ENCODE data around the gene PDZRN4.

PDZRN4 gene

GRCh38 chr12:41228066-41228820, 40.1 kb downstream of the PDZRN4 start:
- no peak for TF ChIP-seq CTCF (IDR thresholded peaks at IDR 0.05; ENCODE audit: insufficient read depth, low read depth, low read length, missing control alignments)
- H3K4me3 ChIP-seq (ENCODE audit: low read depth, low read length), result no peak overlapping the region
- DNase-seq (ENCODE audit: low read depth), result no peak

DNA sequence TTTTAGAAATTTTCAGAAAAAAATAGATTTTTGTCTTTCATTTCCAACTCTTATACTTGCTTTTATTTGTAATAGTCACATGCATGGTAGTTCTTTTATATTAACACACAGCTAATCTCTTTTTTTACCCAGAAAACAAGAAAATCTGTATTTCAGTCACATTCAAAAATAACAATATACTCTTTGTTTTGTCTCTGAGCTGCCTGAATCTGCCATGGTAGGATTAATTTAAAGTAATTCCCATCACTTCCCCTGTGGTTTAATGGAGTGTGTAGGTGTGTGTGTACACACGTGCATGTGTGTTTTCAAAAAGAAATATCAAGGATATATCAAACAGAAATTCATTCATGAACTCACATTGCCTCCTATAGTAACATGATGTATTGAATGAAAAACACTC, 42.6 kb downstream of the PDZRN4 start:
- H3K4me3 ChIP-seq (ENCODE audit: low read depth, low read length), result no peak overlapping the region
- no peak for DNase-seq (ENCODE audit: low read depth)
- TF ChIP-seq CTCF (IDR thresholded peaks at IDR 0.05; ENCODE audit: insufficient read depth, low read depth, low read length, missing control alignments), result no peak

- TF ChIP-seq CTCF (IDR thresholded peaks at IDR 0.05; ENCODE audit: insufficient read depth, low read depth, low read length, missing control alignments), result no peak
- no peak for DNase-seq (ENCODE audit: low read depth)
- H3K4me3 ChIP-seq (ENCODE audit: low read depth, low read length), result no peak overlapping the region
Measured at GRCh38 chr12:41234692-41235091, 46.6 kb downstream of the PDZRN4 start.

DNA sequence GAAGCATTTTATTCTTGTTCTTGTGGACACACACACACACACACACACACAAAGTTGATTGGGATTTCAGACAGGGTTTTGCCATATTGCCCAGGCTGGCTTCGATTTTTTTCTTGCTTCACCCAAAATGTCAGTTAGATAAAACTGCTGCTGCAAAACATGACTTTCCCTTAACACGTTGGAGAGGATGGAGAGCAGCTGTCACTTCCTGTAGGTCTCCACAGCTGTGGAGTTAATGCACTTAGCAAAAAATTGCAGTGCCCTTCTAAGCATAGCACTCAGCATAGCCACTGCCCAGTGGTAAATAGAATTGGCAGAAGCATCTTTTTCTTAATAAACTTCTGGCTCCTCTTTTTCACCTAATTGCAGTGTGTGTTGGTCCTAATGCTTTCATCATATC, 54.5 kb downstream of the PDZRN4 start:
- no peak for DNase-seq (ENCODE audit: low read depth)
- no peak for TF ChIP-seq CTCF (IDR thresholded peaks at IDR 0.05; ENCODE audit: insufficient read depth, low read depth, low read length, missing control alignments)
- no peak overlapping the region for H3K4me3 ChIP-seq (ENCODE audit: low read depth, low read length)

DNA sequence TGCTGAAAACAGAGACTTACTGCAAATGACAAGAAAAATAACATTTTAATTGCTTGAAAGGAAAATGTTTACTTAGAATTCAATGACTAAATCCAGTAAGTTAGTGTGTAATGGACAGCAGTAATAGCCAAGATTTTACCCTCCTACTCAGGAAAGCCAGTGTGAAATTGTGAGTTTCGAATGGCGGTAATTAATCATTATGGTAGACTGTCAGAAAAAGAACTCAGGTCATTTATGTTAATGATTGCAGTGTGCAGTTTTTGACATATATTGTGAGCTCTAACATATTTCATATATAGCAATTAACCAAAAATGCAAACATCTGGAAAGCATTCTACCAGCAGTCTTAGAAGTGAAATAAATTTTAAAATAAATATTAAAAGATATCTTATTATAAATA, 60.3 kb downstream of the PDZRN4 start:
- H3K4me3 ChIP-seq (ENCODE audit: low read depth, low read length), result no peak overlapping the region
- no peak for DNase-seq (ENCODE audit: low read depth)
- TF ChIP-seq CTCF (IDR thresholded peaks at IDR 0.05; ENCODE audit: insufficient read depth, low read depth, low read length, missing control alignments), result no peak

DNA sequence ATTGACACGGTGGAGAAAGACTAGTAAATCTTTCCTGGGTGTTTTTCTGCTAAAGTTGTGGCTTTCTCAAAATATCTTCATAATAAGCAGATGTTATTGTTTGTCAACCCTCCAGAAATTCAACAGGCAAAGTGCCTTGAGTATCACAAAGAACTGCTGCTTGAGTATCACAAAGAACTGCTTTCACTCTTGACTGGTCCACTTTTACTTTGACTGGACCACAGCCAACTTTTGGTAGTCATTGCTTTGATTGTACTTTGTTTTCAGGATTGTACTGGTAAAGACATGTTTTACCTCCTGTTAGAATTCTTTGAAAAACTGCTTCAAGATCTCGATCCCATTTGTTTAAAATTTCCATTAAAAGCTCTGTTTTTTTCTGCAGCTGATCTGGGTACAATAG, 62.6 kb downstream of the PDZRN4 start:
- peak; percentile 11 for DNase-seq (ENCODE audit: low read depth)
- TF ChIP-seq CTCF (IDR thresholded peaks at IDR 0.05; ENCODE audit: insufficient read depth, low read depth, low read length, missing control alignments), result no peak

More for the DNA sequence above, 62.6 kb downstream of the PDZRN4 start:
- no peak overlapping the region for H3K4me3 ChIP-seq (ENCODE audit: low read depth, low read length)
